Tibial nerve (tissue), 3 donors: Measurements from ENCODE around the gene PTPRF.
"Not testable (repeated sequence)": the region's sequence is repeated elsewhere in the genome, so short reads cannot be mapped to it uniquely, and the experiment has no call there.

Source experiments
- CTCF ChIP-seq, 5 experiments: fragments of 200-600 bp in 3 of 5; fragments of 450-650 bp in 2 of 5; sonication (generic) in 3 of 5; IDR thresholded peaks; one replicate each; pipeline ENCODE4 v1.5.1; 2016 to 2019; ENCODE audit warnings: antibody characterized with exemption in 5 of 5, mild to moderate bottlenecking in 3 of 5, moderate library complexity in 2 of 5
- POLR2A ChIP-seq, 2 donors: fragments of 450-650 bp; IDR thresholded peaks; one replicate each; pipeline ENCODE4 v1.6.1; 2017; ENCODE audit warnings: antibody characterized with exemption in 2 of 2, mild to moderate bottlenecking in 2 of 2, moderate library complexity in 2 of 2

DNA sequence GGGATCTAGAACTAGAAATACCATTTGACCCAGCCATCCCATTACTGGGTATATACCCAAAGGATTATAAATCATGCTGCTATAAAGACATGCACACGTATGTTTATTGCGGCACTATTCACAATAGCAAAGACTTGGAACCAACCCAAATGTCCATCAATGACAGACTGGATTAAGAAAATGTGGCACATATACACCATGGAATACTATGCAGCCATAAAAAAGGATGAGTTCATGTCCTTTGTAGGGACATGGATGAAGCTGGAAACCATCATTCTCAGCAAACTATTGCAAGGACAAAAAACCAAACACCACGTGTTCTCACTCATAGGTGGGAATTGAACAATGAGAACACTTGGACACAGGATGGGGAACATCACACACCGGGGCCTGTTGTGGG lies 107.7 kb downstream of the PTPRF start:
- TF ChIP-seq POLR2A, CTCF (IDR thresholded peaks at IDR 0.05): not testable (repeated sequence)
